HEK293 (cell line): Measurements from ENCODE around the gene COX6A2.
"Not testable (repeated sequence)": the region's sequence is repeated elsewhere in the genome, so short reads cannot be mapped to it uniquely, and the experiment has no call there.

ENCODE experiments used
- AEBP2 ChIP-seq: fragments of 450-650 bp; formaldehyde crosslinking; IDR thresholded peaks from 2 replicates; pipeline ENCODE4 v1.5.1; 2016; ENCODE audit warnings: missing biosample characterization, missing genetic modification characterization, borderline replicate concordance
- CTCF ChIP-seq: fragments of 450-650 bp; formaldehyde crosslinking; IDR thresholded peaks from 2 replicates; pipeline ENCODE4 v1.5.1; 2016; ENCODE audit warnings: missing biosample characterization, missing genetic modification characterization
- PBX3 ChIP-seq: sonication (generic); formaldehyde crosslinking; IDR thresholded peaks from 2 replicates; pipeline ENCODE4 v1.8.1; 2022; ENCODE audit warnings: mild to moderate bottlenecking, moderate library complexity, missing genetic modification reagents
- PRDM4 ChIP-seq: fragments of 450-650 bp; formaldehyde crosslinking; IDR thresholded peaks from 2 replicates; pipeline ENCODE4 v1.5.1; 2017; ENCODE audit warnings: missing biosample characterization, missing genetic modification characterization
- REPIN1 ChIP-seq: fragments of 450-650 bp; formaldehyde crosslinking; IDR thresholded peaks from 2 replicates; pipeline ENCODE4 v1.5.1; 2017; ENCODE audit warnings: missing biosample characterization, missing genetic modification characterization, low read depth
- TSHZ1 ChIP-seq: fragments of 450-650 bp; formaldehyde crosslinking; IDR thresholded peaks from 2 replicates; pipeline ENCODE4 v1.5.1; 2016; ENCODE audit warnings: missing biosample characterization, missing genetic modification characterization, borderline replicate concordance
- ZNF211 ChIP-seq: fragments of 450-650 bp; formaldehyde crosslinking; IDR thresholded peaks from 2 replicates; pipeline ENCODE4 v1.5.1; 2016; ENCODE audit warnings: low read depth, missing biosample characterization, missing genetic modification characterization
- ZNF248 ChIP-seq: fragments of 450-650 bp; formaldehyde crosslinking; IDR thresholded peaks from 2 replicates; pipeline ENCODE4 v1.5.1; 2017; ENCODE audit warnings: missing biosample characterization, missing genetic modification characterization
- ZNF362 ChIP-seq: fragments of 450-650 bp; formaldehyde crosslinking; IDR thresholded peaks from 2 replicates; pipeline ENCODE4 v1.5.1; 2016; ENCODE audit warnings: missing biosample characterization, missing genetic modification characterization
- ZNF37A ChIP-seq: fragments of 450-650 bp; IDR thresholded peaks from 2 replicates; pipeline ENCODE4 v1.5.1; 2018; ENCODE audit warnings: missing biosample characterization, missing genetic modification characterization
- ZNF488 ChIP-seq: fragments of 450-650 bp; formaldehyde crosslinking; IDR thresholded peaks from 2 replicates; pipeline ENCODE4 v1.5.1; 2016; ENCODE audit warnings: missing biosample characterization, missing genetic modification characterization
- ZNF529 ChIP-seq: fragments of 450-650 bp; formaldehyde crosslinking; IDR thresholded peaks from 2 replicates; pipeline ENCODE4 v1.5.1; 2017; ENCODE audit warnings: missing genetic modification characterization, missing biosample characterization; ENCODE audit not compliant: insufficient replicate concordance

GRCh38 chr16:31417036-31417435 lies 11.1 kb downstream of the COX6A2 start:
- TF ChIP-seq AEBP2; ZNF248 (tag by site-specific recombination); ZNF37A; ZNF488 (tag by site-specific recombination); ZNF529; REPIN1 (tag by site-specific recombination); CTCF; PBX3 (CRISPR knock-in tag); TSHZ1 (tag by site-specific recombination); ZNF362 (tag by site-specific recombination); ZNF211 (tag by site-specific recombination); PRDM4 (tag by site-specific recombination): not testable (repeated sequence)
